GM13977 (cell line): ENCODE results near the gene TNC.

Experiments
- DNase-seq: peaks from one replicate; pipeline ENCODE4 v3.0.0; 2012; ENCODE audit warnings: low spot score
- CTCF ChIP-seq: IDR thresholded peaks from 2 replicates; pipeline ENCODE4 v1.5.1; 2012; ENCODE audit warnings: mild to moderate bottlenecking, control low read depth; ENCODE audit not compliant: insufficient read depth; ENCODE audit errors: extremely low read depth, missing control alignments
- in situ Hi-C: fragments of 300-500 bp; cut with MboI; formaldehyde crosslinking; loops from one replicate; pipeline ENCODE4 v1.12.0; 2022; ENCODE audit warnings: low sequenced_read_pairs, low pct_unique_long_range_greater_than_20kb, mixed read lengths, inconsistent platforms; ENCODE audit not compliant: unreplicated experiment

TNC gene

GRCh38 chr9:115038178-115038577, 79.8 kb downstream of the TNC start:
- in situ Hi-C loops, result no loop called here
- no peak for TF ChIP-seq CTCF
- no peak for DNase-seq

GRCh38 chr9:115036691-115037090, 81.3 kb downstream of the TNC start:
- no peak for TF ChIP-seq CTCF
- in situ Hi-C loops, result no loop called here
- no peak for DNase-seq

DNA sequence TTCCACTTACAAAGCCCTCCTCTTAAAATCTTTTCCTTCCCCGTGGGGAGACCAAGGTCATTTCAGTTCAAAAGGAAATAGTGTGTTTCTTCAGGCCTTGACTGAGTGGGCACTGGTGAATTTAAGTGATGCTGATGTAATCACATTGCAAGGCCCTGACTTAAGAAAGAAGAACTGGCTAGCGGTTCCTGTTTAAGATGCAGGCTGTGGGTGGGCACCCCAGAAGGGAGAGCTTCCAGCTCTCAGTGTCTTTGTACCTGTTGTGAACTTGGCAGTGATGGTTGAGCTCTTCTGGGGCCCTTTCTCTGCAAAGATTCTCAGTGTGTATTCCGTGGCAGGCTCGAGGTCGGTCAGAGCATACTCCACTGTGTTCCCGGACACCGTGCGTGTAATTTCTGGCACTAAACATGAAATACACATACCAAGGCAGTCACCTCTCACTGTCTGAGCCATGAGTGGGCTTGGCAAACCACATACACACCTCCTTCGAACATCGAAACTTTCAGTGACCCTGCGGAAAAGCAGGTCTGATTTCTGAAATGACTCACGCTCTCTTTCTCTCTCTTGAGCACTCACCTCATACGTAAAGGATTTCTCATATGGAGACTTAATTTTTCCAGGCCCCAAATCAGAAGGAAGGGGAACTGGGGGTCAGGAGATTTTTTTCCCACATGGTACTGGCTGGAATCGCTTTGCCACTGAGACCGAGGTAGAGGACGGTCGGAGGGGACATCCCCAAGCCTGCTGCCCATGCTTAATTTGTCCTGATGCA, 81.9 kb downstream of the TNC start:
- in situ Hi-C loops, result no loop called here
- TF ChIP-seq CTCF, result no peak
- peak; percentile 40 for DNase-seq

DNA sequence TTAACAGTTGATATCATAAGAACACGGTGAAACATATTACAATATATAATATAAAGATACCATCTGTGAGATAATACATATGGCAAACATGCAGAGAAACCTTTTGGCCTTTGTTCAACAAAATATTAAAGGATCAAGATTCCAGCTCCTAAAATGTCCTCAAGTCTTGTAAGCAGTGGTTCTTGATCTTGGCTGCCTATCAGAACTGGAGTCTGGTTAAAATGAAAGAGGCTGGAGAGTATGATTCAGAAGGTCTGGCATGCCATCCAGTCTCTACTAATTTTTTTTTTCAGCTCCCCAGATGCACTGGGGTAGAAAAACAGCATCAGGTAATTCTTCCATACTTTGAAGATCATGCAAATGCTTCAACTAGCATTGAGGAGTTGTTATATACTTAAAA, 83.2 kb downstream of the TNC start:
- no peak for DNase-seq

DNA sequence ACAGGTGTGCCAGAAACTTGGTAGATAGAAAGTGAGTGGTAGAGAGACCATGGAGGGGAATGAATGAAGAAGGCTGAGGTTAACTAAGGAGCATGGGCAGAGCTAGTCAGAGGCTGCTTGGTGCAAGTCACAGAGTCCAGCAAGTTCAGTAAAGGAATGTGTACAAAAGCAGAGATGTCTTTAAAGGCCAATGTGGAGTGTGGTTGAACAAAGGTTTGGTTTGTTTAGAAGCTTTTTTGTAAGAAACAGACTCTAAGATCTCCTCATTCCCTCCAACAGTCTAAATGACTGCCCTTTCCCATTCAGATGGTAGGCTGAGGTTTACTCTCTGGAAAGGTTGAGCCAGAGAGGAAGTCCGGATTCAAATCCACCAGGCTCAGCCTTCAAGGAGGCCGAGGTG, 84.2 kb downstream of the TNC start:
- DNase-seq, result no peak
- TF ChIP-seq CTCF, result no peak
- in situ Hi-C loops, result no loop called here

More for the DNA sequence above, 83.2 kb downstream of the TNC start:
- in situ Hi-C loops, result no loop called here
- TF ChIP-seq CTCF, result no peak

DNA sequence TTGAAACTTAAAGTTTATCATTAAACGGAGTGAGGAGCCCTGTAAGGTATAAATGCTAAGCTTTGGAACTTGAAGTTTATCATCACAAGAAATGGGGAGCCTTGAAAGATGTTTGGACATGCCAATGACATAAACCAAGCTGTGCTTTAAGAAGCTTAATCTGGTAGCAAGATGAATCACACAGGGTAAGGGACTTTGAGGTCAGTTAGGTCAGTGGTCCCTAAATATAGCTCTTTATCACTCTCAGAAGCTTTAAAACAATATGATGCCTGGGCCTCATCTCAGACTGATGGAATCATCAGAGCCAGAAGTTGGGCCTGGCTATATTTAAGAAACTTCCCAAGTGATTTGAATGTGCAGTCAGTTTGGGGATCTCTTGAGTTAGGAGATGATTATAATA, 85.7 kb downstream of the TNC start:
- in situ Hi-C loops, result no loop called here
- DNase-seq, result peak; percentile 20
- TF ChIP-seq CTCF, result no peak
